T-helper 1 cell (primary cell): ENCODE results near the gene RHOBTB1.

Experiments
- DNase-seq, 5 donors: peaks; one replicate each; pipeline ENCODE4 v3.0.0-alpha.2; 2012 to 2020

The RHOBTB1 gene

DNA sequence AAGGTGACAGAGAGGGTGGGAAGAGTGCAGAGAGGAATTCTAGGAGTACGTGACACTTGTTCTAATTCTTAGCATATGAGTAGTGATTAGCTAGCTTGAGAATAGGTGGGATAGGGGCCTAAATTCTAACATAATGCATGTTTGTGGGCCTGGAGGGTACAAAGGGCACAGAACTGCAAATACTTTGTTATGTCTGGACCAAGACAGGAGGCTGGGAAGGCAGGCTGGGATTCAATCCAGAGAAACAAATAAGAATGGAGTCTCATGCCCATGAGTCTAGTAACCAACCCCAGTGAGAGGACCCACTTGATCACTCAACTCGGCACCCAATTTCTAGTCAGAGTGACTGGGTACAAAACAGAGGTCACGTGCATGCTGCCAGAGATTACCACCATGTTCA lies 40.9 kb downstream of the RHOBTB1 start:
- DNase-seq = no peak

DNA sequence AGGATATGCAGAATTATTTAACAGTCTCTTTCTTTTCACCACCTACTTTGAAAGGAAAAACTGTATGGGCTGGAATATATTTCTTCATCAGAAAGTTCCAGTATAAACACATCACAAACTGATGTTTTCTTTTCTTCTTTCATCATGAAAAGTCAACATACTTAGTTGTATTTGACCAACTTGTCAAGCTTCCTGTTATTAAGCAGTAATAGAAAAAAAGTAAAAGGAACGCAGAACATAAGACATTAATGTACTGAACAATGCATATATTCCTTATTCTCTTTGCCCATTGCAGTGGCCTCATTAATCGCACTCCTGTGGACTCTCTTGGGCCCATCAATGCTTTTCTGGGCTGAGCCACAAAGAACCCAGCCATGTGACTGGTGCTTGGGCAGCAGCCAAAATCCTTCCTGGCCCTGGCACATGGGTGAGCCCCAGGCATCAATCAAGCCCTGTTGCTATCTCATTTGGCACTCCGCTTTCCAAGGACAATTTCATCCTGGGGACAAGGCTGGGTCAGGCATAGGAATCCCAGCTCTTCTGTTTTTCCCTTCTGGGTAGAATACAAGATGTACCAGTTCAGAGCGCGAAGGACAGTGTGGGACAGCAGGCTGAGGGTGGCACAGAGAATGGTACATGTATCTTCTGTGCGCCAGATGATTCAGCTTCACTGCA lies 42.3 kb downstream of the RHOBTB1 start:
- no peak for DNase-seq

DNA sequence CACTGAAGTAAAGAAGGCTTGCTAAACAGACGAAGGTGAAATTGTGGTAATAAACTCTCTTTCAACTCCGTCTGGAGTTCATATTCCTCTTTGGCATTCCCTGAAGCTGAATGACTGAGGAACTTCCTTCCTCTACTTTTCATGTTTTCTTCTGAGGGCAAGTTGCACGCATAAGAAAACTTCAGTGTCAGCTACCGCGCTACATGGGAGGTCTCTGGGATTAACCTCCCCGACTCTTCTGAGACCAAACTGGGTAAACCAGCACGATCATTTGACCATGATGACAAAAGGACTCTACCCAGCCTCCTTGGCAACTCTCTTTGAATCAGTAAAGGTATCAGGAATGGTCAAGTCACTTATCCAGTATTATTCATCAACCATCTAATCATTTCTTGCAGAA lies 44.7 kb downstream of the RHOBTB1 start:
- no peak for DNase-seq

DNA sequence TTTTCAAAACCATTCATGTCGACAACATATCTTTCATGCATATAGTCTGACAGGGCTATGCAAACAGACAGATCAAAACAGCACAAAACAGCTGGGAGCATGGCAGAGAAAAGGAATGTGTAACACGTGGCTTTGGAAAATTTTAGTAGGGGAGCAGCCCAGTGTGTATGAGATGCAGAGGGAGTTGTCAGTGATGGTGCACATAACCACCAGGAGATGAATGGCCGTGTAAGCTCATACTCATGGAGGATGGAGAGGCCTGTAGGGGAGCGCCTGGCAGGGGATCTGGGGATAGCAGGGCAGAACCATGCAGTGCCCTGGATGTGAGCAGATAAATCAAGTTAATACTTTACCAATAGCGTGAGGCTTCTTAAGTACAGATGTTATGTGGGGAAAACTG lies 45.7 kb downstream of the RHOBTB1 start:
- no peak for DNase-seq

DNA sequence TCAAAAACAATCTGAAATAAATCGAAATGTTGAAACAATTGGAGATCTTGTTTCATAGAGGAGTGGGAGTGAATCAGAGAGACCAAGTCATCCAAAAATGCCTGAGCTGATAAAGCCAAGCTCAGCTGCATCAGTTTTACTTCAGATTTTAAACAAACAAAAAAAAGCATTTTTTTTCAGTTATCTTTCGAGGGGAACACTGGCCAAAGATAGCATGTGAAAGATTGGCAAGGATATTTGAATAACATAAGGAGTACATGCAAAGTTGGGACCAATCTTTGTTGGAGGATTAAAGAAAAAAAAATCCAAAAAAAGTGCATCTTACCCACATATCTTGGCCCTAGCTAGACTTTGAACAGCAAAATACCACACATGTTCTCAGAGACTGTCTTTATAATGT lies 47.2 kb downstream of the RHOBTB1 start:
- DNase-seq = no peak

- no peak for DNase-seq
These were observed 48.0 kb downstream of the RHOBTB1 start for GRCh38 chr10:60896033-60896432.

GRCh38 chr10:60894786-60895185 lies 49.2 kb downstream of the RHOBTB1 start:
- DNase-seq = no peak

- no peak for DNase-seq
These were observed 50.8 kb downstream of the RHOBTB1 start for GRCh38 chr10:60893231-60893630.

GRCh38 chr10:60892571-60892970 lies 51.4 kb downstream of the RHOBTB1 start:
- DNase-seq = no peak

- DNase-seq = no peak
These were observed 53.2 kb downstream of the RHOBTB1 start for GRCh38 chr10:60890811-60891210.

- no peak for DNase-seq
These were observed 60.8 kb downstream of the RHOBTB1 start for GRCh38 chr10:60883187-60883586.

GRCh38 chr10:60878224-60878623 lies 65.8 kb downstream of the RHOBTB1 start:
- no peak for DNase-seq

- no peak for DNase-seq
These were observed 66.2 kb downstream of the RHOBTB1 start for GRCh38 chr10:60877777-60878120.

- DNase-seq = no peak
These were observed 66.8 kb downstream of the RHOBTB1 start for GRCh38 chr10:60877061-60877776.

- no peak for DNase-seq
These were observed 70.2 kb downstream of the RHOBTB1 start for GRCh38 chr10:60873758-60874157.

DNA sequence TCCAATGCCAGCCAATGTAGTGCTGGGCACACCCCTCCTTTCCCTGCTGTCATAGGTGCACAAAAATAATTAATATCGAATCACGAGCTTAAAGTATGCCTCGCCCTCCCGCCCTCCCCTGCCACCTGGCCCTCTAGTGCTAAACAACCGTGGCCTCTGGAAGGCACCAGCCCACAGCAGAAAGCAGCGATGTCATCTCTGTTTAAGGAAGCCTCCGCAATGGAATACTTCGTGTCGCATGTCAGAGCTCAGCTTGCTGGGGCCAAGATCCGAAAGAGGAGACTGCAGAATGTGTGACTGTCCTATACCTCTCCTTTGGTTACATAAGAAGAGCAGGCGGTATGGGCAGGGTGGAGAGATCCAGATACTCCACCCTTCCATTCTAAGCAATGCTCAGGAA lies 71.5 kb downstream of the RHOBTB1 start:
- no peak for DNase-seq

DNA sequence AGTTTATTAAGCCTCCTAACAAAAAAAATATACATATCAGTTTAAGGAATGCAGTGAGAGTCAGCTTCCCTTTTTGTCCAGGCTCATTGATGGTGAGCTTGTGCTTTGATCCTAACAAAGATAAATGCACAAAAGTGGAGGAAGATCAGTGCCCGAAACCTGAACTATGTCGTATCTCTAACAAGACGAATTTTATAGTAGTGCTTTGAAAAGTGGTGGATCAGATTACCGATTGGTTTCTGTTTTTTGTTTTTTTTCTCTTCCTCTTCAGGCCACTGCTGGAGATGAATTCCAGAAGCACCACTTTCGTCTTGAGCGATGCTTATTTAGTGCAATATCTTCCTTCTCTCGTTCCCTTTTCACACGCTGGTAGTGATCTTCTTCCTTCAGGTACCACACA lies 72.8 kb downstream of the RHOBTB1 start:
- no peak for DNase-seq

- no peak for DNase-seq
These were observed 73.2 kb downstream of the RHOBTB1 start for GRCh38 chr10:60870803-60871202.

DNA sequence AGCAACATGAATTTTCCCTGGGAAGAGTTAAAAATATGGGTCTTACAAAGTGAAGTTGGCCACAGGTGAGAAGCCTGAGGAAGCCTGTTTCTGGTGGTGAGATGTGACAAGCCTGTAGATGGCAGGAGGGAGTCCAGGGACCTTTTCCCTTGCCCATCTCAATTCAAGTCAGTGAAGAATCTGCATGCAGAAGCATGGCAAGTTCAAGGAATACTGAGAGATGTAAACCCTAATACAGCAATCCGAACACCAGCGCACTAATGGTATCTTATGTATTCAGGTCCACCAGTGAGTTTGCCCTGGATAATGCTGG lies 73.6 kb downstream of the RHOBTB1 start:
- no peak for DNase-seq

DNA sequence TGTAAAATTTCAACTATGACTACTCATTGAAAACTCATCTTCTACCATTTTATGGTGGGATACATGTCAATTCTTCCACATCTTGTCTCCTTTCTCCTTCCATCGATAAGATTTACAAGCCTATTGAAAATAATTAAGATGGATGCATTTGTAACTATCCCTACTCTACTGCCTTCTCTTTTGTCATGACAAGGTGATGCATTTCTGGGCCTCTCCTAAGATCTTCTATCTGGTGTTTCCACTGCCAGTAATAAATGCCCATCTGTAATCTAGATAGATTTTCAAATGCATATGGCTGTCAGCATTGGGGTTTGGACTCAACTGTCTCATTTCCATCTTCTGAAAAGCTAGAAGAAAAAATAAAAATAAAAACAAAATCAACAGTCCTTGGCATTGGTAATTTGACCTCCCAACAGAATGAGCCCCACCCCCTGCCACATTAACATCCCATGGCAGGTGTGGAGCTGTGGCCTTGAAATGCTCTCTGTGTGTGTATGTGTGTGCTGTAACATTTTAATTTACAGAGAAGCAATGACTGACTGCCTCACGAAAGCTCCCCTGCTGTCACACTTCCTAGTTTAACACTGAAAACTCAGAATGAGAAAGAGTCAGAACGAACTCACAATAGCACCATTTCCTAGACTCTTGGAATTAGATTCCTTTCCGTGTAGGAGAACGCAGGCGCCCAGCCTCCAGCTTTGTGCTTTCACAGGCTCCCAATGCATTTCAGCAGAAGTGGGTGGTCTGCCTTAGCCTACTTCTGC lies 74.2 kb downstream of the RHOBTB1 start:
- DNase-seq = no peak

- DNase-seq = no peak
These were observed 75.0 kb downstream of the RHOBTB1 start for GRCh38 chr10:60868946-60869345.

DNA sequence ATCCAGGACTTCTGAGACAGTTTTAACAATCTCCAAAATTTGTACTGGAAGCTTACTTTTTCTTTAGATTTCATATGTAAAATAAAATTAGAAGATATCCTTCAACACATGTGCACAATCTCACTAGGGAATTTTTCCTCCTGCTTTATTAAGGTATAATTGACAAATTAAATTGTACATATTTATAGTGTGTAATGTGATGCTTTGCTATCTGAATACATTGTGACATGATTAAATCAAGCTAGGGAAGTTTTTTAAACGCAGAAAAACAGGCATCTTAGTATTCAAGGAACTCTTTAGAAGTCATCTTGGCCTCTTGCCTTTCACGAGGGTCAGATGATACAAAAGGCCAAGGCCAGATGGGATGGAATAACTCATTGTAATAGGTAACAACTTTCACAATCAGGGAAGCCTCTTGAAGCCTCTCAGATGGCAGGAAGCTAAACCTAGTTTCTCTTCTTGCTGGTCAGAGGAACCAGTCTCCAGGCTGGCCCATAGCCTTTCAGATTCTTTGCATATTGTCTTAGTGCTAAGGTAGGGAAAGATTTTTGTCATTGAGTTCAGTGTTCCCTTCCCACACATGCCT lies 78.7 kb downstream of the RHOBTB1 start:
- no peak for DNase-seq

- DNase-seq = no peak
These were observed 80.2 kb downstream of the RHOBTB1 start for GRCh38 chr10:60863796-60864195.

DNA sequence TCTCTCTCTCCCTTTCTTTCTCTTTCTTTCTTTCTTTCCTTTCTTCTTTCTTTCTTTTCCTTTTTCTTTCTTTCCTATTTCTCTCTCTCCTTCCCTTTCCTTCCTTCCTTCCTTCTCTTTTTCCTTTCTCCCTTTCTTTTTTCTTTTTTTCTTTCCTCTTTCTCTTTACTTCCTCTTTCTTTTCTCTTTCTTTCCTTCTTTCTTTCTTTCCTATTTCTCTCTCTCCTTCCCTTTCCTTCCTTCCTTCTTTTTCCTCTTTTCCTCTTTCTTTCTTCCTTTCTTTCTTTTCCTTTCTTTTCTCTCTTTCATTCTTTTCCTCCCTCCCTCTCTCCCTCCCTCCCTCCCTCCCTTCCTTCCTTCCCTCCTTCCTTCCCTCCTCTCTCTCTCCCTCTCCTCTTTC lies 81.5 kb downstream of the RHOBTB1 start:
- DNase-seq = no peak
